Gastroesophageal sphincter (tissue), 4 donors: ENCODE data around the gene ATAD3B. TPM values are rescaled to one million over a fixed set of nuclear protein-coding genes. Genes with fewer than 3 reads are reported as not detected.

Source experiments
- ATAC-seq: fragments of 150-250 bp; one replicate; pipeline ENCODE4 v1.9.1; 2016; ENCODE audit warnings: mild to moderate bottlenecking, moderate library complexity
- H3K27ac ChIP-seq, 4 donors: fragments of 200-600 bp; sonication (generic) in 3 of 4; 1 replicate in 3 of 4; 2 replicates in 1 of 4; pipeline ENCODE4 v1.5.1; 2016 to 2019
- H3K27me3 ChIP-seq: fragments of 200-600 bp; sonication (generic); one replicate; pipeline ENCODE4 v1.5.1; 2019
- H3K36me3 ChIP-seq, 2 donors: fragments of 200-600 bp; sonication (generic); one replicate each; pipeline ENCODE4 v1.5.1; 2019; ENCODE audit warnings: control low read depth in 1 of 2
- H3K4me1 ChIP-seq, 3 donors: fragments of 200-600 bp; sonication (generic); 1 replicate in 2 of 3; 2 replicates in 1 of 3; pipeline ENCODE4 v1.5.1; 2016 to 2019; ENCODE audit warnings: control low read depth in 2 of 3
- H3K4me3 ChIP-seq, 2 donors: fragments of 200-600 bp; sonication (generic); one replicate each; pipeline ENCODE4 v1.5.1; 2019; ENCODE audit warnings: mild to moderate bottlenecking in 1 of 2, moderate library complexity in 1 of 2
- H3K9me3 ChIP-seq, 3 donors: fragments of 200-600 bp; sonication (generic); one replicate each; pipeline ENCODE4 v1.5.1; 2017 to 2019; ENCODE audit warnings: control low read depth in 2 of 3
- CTCF ChIP-seq, 4 experiments: fragments of 200-600 bp in 2 of 4; fragments of 450-650 bp in 2 of 4; sonication (generic) in 1 of 4; IDR thresholded peaks; one replicate each; pipeline ENCODE4 v1.5.1; 2017 to 2019; ENCODE audit warnings: antibody characterized with exemption in 4 of 4, mild to moderate bottlenecking in 2 of 4, moderate library complexity in 2 of 4
- EP300 ChIP-seq: sonication (generic); formaldehyde crosslinking; IDR thresholded peaks from one replicate; pipeline ENCODE4 v1.6.1; 2017; ENCODE audit warnings: antibody characterized with exemption, mild to moderate bottlenecking
- POLR2A ChIP-seq, 2 donors: fragments of 450-650 bp; IDR thresholded peaks; one replicate each; pipeline ENCODE4 v1.6.1; 2017; ENCODE audit warnings: antibody characterized with exemption in 2 of 2, mild to moderate bottlenecking in 2 of 2, moderate library complexity in 1 of 2
- POLR2AphosphoS5 ChIP-seq: sonication (generic); formaldehyde crosslinking; IDR thresholded peaks from one replicate; pipeline ENCODE4 v1.6.1; 2017; ENCODE audit warnings: antibody characterized with exemption
- WGBS, 2 donors: methylation state at CpG; one replicate each; pipeline ENCODE4 v1.1.5; 2018; ENCODE audit warnings: low coverage in 1 of 2; 5-methylcytosine and 5-hydroxymethylcytosine counted together
- total RNA-seq, 4 donors: library from RNA; depleted of rRNA; stranded (reverse); fragments of >200 nt; gene quantifications; one replicate each; pipeline ENCODE4 v1.1.0, GENCODE V29; 2016

ATAD3B gene
- total RNA-seq, 4 donors from 2014 or later = 4.1 to 17.9 (median 12.1) TPM

- WGBS, 2 donors = no CpG with 5 or more reads among the region's 100 CpGs
- H3K4me3 ChIP-seq = peak within 1 kb of the TSS; percentile 72 to 87
- H3K36me3 ChIP-seq = peaks cover 0 to 31% of the 10 kb centered on the region in 2 donors
- no peak for TF ChIP-seq POLR2A (IDR thresholded peaks at IDR 0.05)
- TF ChIP-seq POLR2AphosphoS5 = no peak
- H3K27ac ChIP-seq = peak within 1 kb of the TSS; percentile 16 to 82 (median 74)
- peaks cover 0 to 52% (median 14%) of the 10 kb centered on the region in 3 donors for H3K4me1 ChIP-seq
- no peaks in the 10 kb centered on the region for H3K27me3 ChIP-seq
- no peaks in the 10 kb centered on the region for H3K9me3 ChIP-seq
- ATAC-seq = peak; percentile 87
Observed at GRCh38 chr1:1540090-1540817, 68.7 kb downstream of the ATAD3B start, which contains the start of gene TMEM240. TMEM240 (minus strand) TSS chr1:1540624; CDS start chr1:1540346, 278 bp downstream.

- Histone ChIP-seq H3K27me3 (no peaks in the 10 kb centered on the region), H3K9me3 (no peaks in the 10 kb centered on the region), H3K4me1 (peaks cover 0 to 51% (median 14%) of the 10 kb centered on the region in 3 donors), H3K4me3 (peak overlapping the region; percentile 72 to 87), H3K27ac (peak overlapping the region; percentile 16 to 82 (median 74)), H3K36me3 (peaks cover 0 to 31% of the 10 kb centered on the region in 2 donors)
- peak; percentile 39 for ATAC-seq
- 87% methylated on average over 3 of the region's 53 CpGs; no CpG with 5 or more reads in 1 of the 2 donors for WGBS, 2 donors
- no peak for TF ChIP-seq POLR2AphosphoS5
- TF ChIP-seq EP300 = no peak
- TF ChIP-seq CTCF (IDR thresholded peaks at IDR 0.05) = no peak
- TF ChIP-seq POLR2A (IDR thresholded peaks at IDR 0.05) = no peak
Observed at GRCh38 chr1:1540818-1541628, 69.5 kb downstream of the ATAD3B start.

GRCh38 chr1:1541956-1542765 lies 70.6 kb downstream of the ATAD3B start:
- Histone ChIP-seq H3K36me3 (peaks cover 0 to 36% of the 10 kb centered on the region in 2 donors), H3K9me3 (no peaks in the 10 kb centered on the region), H3K4me3 (no peak overlapping the region), H3K27me3 (no peaks in the 10 kb centered on the region), H3K4me1 (peaks cover 0 to 40% (median 14%) of the 10 kb centered on the region in 3 donors), H3K27ac (no peak overlapping the region)
- TF ChIP-seq POLR2A (IDR thresholded peaks at IDR 0.05) = no peak
- no peak for TF ChIP-seq POLR2AphosphoS5
- no peak for TF ChIP-seq EP300
- no peak for TF ChIP-seq CTCF (IDR thresholded peaks at IDR 0.05)
- no peak for ATAC-seq
- WGBS, 2 donors = 71 to 77% methylated on average over 6 to 8 of the region's 37 CpGs

- no peak overlapping the region for H3K4me3 ChIP-seq
- peaks cover 0 to 36% of the 10 kb centered on the region in 2 donors for H3K36me3 ChIP-seq
- no peak overlapping the region for H3K27ac ChIP-seq
- H3K4me1 ChIP-seq = peaks cover 0 to 31% (median 14%) of the 10 kb centered on the region in 3 donors
- no peak for ATAC-seq
- 78% methylated on average over 10 of the region's 45 CpGs; no CpG with 5 or more reads in 1 of the 2 donors for WGBS, 2 donors
- H3K9me3 ChIP-seq = no peaks in the 10 kb centered on the region
- H3K27me3 ChIP-seq = no peaks in the 10 kb centered on the region
- no peak for TF ChIP-seq POLR2A (IDR thresholded peaks at IDR 0.05)
- TF ChIP-seq EP300 = no peak
- no peak for TF ChIP-seq CTCF (IDR thresholded peaks at IDR 0.05)
- no peak for TF ChIP-seq POLR2AphosphoS5
Observed at GRCh38 chr1:1542766-1543705, 71.5 kb downstream of the ATAD3B start.
